Renal cortex interstitium (tissue), 11 donors: ENCODE data around the gene PF4V1. TPM values are rescaled to one million over a fixed set of nuclear protein-coding genes. Genes with fewer than 3 reads are reported as not detected.

Source experiments
- DNase-seq, 11 donors: peaks; one replicate each; pipeline ENCODE4 v3.0.0-alpha.2; 2013; ENCODE audit warnings: low read depth in 9 of 11, low spot score in 4 of 11; ENCODE audit errors: extremely low read depth in 1 of 11
- polyA plus RNA-seq, 3 donors: library from polyadenylated mRNA; unstranded; fragments of 120-200 nt; gene quantifications; one replicate each; pipeline ENCODE4 v1.2.1, GENCODE V29; 2013; ENCODE audit not compliant: insufficient read length in 3 of 3

PF4V1 gene
- polyA plus RNA-seq, 3 donors: 0.49 to 0.57 TPM; not detected in 1

DNA sequence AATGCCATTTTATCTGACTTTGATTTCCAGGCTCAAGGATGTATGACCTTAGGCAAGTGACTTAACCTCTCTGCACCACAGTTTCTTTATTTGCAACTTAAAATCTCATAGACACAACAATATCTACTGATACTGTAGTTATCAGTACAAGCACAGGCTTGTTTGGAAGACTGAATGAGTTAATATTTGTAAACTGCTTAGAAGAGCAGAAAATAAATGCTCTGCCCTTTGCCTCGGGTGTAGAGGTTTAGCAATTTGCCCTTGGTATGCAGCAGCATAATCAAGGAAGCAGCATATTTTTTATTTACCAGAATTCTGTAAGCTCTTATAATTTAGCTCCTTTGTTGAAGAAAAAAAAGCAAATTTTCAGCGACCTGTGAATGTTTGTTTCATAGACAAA, 13.2 kb downstream of the PF4V1 start:
- no peak for DNase-seq

DNA sequence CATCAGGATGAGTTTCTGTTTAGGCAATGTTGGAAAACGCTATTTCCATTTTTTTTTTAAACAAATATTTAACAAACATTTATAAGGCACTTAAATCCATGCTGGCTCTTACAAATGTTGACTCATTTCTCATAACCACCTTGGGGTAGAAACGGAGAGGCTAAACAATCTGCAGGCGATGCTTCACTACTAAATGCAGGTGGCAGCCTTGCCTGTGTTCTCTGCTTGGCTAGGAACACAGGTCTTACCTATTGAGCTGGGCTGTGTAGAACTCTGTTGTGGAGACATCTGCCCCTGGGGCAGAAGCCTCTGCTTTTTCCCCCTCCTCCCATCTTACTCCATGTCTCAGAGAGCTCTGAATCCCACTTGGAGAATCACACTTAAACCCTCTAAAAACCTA, 14.7 kb downstream of the PF4V1 start:
- no peak for DNase-seq

DNA sequence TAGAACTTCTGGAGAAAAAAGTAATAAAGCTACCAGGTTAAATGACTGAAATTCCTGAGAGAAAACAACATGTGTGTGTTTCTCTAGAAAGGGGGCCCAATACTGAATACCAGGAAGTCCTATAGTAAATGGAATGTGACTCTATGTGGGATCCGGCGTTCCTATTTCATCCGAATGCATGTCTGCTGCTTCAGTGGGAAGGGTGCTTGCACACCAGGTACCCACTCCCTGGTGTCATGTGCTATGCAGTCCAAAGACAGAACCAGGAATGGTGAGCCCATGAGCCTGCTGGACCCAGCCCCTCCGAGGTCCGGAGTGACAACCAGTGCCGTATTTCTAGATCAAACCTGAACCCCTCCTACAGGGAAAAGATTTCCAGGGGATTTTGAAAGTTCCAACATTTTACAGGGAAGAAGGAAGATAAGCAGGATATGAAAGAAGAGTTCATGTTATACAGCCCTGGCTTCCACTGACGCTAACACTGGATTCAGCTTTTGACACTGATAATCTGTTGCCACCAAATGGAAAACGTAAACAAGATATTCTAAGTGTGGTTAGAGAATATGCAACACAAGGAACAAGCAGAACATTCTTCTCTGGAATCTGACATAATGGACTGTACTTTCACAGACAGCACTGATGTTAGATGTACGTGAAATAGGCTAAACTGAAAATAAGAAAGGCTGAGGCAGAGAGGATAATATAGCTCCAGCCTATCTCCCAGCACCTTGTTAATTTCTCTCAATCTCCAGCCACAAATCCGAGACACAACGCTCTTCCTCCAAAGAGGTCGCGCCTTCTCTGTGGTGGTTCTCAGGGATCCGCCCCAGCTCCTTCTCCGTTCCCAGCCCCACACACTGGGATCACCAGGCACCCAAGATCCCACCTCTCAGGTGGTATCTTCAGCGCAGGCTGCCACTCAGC, 15.4 kb downstream of the PF4V1 start:
- no peak for DNase-seq

DNA sequence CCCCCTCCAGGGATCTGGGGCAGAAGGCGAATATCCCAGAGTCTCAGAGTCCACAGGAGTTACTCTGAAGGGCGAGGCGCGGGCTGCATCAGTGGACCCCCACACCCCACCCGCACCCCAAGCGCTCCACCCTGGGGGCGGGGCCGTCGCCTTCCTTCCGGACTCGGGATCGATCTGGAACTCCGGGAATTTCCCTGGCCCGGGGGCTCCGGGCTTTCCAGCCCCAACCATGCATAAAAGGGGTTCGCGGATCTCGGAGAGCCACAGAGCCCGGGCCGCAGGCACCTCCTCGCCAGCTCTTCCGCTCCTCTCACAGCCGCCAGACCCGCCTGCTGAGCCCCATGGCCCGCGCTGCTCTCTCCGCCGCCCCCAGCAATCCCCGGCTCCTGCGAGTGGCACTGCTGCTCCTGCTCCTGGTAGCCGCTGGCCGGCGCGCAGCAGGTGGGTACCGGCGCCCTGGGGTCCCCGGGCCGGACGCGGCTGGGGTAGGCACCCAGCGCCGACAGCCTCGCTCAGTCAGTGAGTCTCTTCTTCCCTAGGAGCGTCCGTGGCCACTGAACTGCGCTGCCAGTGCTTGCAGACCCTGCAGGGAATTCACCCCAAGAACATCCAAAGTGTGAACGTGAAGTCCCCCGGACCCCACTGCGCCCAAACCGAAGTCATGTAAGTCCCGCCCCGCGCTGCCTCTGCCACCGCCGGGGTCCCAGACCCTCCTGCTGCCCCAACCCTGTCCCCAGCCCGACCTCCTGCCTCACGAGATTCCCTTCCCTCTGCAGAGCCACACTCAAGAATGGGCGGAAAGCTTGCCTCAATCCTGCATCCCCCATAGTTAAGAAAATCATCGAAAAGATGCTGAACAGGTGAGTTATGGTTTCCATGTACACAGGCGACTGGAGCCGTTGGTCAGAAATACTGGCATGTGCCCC, 16.3 kb downstream of the PF4V1 start, which contains the start of gene CXCL1:
CXCL1 (plus strand) TSS at position 264 of the 926 bp plus-strand sequence; CDS start at position 342, 78 bp downstream.
- peak in 1 of 11 donors; percentile 25 for DNase-seq

DNA sequence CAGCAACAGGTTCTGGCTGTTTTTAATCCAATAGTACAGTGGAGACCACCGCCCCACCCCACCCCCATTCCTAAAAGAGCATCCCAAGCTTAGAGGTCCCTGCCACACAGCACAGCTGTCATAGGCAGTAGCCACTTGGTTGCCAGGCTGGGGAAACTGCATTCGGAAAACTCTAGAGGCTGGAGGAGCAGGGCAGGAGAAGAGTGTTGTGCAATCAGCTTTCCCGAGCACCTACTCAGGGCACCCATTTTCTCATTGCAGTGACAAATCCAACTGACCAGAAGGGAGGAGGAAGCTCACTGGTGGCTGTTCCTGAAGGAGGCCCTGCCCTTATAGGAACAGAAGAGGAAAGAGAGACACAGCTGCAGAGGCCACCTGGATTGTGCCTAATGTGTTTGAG, 17.2 kb downstream of the PF4V1 start:
- no peak for DNase-seq

DNA sequence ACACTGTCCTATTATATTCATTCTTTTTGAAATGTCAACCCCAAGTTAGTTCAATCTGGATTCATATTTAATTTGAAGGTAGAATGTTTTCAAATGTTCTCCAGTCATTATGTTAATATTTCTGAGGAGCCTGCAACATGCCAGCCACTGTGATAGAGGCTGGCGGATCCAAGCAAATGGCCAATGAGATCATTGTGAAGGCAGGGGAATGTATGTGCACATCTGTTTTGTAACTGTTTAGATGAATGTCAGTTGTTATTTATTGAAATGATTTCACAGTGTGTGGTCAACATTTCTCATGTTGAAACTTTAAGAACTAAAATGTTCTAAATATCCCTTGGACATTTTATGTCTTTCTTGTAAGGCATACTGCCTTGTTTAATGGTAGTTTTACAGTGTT, 17.7 kb downstream of the PF4V1 start:
- no peak for DNase-seq

DNA sequence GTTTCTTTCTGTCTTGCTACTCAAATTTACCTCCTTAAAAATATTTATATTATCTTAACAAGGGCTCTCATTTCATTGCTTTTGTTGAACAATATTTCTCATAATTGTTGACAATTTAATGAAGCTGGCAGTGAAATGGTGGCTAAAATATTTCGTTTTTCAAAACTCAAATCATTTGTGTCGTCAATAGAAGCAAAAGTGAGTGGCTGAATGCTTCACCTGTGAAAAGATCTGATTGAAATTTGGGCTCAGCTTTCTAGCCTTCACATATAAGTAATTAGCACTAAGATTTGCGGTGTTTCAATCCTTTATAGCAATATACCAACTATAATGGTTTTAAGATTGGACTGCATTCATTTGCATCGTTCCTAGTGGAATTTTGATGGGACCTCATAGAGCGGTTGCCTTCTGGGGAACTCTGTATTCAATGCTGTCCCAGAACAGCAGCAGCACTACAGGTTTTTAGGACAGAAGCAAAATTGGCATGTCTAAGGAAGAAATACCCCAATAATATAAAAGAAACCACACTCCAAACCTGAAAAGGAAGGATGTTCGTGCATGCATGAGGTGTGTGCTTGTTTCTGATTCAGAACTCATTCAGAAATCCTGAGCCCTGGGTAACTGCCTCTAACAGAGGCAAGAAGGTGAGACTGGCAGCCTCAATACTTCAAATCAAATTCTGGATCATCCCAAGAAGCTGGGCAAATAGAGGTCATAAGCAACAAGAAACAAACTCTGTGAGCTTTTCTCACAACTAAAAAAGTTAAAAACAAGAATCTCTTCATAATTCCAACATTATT, 18.6 kb downstream of the PF4V1 start:
- no peak for DNase-seq

DNA sequence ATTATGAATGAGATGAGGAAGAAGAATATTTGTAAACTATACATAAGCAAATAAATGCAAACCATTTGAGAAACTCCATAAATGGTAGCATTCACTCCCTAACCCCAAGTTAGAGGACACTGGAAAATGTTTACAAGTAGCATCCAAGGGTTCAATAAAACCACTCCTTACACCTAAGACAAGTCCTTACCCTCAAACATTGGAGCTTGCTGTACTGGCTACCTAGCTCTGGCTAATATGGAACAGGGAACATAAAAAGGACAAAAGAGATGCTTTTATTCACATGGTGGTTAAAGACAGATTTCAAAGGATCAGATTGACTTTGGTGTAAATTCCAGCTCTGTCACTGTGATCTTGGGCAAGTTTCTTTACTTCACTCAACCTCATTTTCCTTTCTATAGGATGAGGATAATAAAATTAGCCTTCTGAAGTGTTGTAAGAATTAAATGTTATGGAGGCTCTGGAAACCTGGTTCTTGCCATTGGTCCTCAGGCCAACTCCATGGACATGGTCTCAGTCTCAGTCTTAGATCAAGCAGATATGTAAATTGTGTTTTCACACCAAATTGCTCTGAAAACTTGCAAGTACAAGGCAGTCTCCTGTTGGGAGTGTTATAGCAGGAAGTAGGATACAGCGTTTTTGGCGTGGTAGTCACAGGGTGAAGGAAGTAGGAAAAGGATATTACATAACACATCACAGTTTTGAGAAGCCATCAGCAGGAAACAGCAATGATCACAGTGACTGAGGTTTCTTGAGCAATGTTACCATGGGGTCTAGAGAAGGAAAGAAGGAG, 19.4 kb downstream of the PF4V1 start:
- DNase-seq: no peak

DNA sequence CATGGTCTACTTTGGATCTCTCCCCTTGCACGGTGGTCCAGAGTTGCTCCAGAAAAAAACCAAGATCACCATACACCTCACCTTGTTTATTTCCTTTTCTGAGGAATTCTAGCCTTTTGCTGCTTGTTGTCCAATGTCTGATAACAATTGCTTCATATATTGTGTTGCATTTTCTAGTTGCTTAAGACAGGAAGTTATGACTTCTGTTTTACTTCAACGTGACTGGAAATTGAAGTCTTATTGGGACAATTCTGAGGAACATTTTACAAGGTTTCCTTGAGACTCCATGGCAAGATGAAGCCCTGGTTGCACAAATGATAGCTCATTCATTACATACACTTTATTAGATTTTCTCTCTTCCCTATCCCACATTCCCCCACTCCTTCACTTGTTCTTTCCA, 21.3 kb downstream of the PF4V1 start:
- DNase-seq: no peak

DNA sequence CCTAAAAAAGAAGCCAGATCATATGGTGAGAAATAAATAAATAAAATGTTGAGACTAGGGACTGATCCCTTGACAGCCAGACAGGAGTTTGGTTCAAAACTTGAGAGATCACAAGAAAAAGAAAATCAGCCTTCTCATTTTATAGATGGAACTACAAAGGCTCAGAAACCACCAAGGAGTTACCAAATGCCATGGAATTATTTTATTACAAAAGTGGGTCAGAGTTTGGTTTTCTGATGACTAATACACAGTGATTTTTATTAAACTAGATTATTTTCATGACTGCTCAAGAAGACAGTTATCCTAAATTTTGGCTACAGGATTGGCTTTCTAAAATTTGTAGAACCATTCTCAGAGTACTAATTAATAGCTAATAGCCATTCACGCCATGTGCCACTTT, 22.3 kb downstream of the PF4V1 start:
- no peak for DNase-seq

DNA sequence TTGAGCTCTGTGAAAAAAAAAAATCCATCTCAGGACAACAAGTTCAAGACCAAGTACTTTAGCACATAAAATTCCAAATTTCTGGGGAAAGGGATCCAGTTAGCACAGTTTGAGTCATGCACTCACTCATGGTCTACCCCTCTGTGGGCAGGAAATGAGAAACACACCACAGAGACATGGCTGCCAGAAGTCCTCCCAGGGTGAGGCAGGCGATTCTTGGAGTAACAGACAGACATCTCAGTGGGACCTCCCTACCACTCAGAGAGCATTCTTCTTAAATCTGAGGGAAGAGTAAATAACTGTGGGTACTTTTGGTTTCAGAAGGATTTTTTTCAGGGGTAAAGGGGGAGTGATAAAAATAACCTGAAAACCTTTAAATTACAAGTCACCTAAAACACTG, 30.2 kb downstream of the PF4V1 start:
- DNase-seq: no peak

DNA sequence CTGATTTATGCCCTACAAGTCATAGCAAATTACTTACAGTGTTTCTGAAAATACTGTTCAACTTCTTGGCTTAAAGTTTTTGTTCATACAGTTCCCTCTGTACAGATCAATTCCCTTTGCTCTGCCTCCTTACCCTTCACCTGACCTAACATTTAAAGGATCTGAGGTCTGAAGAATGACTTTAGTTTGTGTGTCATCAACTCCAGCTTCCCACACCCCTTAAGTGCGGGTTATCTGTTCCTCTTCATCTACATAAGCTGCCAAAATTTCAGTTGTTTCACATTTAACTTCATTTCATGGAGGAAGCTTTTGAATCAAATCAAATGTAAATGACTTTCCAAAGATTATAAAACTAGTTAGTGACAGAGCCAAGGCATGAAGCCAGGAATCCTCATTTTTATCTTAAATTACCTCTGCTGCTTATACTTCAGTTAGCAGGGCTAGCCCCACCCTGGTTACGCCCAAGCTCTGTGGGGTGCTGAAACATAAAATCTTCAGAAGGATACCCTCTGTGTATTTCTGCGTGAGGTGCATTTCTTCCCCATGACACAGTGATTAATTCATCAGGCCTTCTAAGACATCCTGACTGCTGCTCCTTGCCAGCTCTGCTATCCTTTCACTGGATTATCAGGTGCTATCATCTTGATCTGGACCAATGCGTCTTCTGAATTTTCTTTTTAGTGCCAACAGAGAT, 32.6 kb downstream of the PF4V1 start:
- no peak for DNase-seq

DNA sequence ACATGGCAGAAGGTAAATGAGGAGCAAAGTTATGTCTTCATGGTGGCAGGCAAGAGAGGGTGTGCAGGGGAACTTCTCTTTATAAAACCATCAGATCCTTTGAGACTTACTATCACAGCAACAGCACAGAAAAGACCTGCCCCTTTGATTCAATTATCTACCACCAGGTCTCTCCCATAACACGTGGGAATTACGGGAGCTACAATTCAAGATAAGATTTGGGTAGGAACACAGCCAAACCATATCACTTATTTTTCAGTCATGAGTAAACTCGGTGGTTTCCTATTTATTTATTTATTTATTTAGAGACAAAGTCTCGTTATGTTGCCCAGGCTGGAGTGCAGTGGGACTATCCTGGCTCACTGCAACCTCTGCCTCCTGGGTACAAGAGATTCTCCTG, 38.2 kb downstream of the PF4V1 start:
- DNase-seq: no peak

DNA sequence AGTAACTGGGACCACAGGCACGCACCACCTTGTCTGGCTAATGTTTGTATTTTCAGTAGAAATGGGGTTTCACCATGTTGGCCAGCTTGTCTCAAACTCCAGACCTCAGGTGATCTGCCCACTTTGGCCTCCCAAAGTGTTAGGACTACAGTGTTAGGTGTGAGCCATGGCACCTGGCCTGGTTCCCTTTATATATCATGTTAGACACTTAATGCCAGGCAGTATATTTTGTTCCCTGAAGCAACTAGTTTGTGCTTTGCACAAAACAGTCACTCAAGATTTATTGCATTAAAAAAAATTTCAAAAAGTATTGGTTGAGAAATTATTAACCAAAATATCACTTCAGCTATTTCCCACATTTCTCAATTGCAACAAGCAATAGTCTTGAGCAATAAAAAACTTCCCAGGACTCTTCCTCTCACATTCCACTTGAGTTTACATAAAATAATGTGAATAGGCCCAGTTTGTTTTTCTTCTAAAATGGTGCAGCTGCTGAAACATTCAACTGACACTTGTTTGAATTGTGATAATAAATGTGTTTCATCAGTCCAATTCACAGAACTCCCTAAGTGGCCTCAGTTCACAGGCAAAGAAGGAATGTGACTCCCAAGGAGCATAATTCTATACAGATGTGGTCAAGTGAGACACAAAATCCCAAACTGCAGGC, 38.8 kb downstream of the PF4V1 start:
- DNase-seq: no peak

DNA sequence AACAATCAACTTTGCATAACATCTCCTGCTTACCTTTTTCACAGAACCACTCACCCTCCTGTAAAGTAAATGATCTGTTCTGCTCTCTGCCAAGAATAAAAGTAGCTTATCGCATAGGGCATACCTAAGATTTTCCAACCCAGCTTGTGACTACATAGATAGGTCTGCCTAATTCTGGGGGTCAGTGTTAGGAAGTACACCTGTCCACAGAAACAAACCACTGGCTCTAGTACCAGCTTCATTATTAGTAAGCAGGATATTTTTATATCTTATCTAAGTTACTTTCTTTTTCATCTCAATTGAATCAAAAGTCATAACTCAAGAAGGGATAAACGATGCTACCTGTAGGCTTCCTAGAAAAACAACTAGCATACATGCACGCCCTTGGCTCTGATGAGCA, 39.9 kb downstream of the PF4V1 start:
- no peak for DNase-seq

DNA sequence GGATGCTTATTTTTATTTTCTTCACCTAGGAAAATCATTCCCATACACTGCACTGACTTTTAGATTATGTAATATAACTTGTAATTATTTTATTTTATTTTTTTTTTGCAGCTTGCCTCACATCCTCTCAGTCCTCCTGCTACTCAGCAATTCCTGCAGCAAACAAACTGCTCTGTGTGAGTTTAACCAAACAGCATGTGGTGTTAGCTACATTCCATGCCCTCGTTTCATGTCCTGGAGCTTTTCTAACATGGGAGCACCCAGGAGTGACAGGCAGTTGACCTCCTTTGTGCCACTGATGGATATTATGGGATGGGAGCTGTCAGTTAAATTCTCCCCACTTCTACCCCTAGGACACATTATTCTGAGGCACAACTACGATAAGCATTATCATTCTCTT, 40.9 kb downstream of the PF4V1 start:
- no peak for DNase-seq
